Prostate gland (tissue), 2 donors: Measurements from ENCODE around the gene LENG1.

Experiments used
- CTCF ChIP-seq, 4 experiments: fragments of 200-600 bp in 2 of 4; fragments of 450-650 bp in 2 of 4; sonication (generic) in 2 of 4; IDR thresholded peaks; 1 replicate in 3 of 4; 2 replicates in 1 of 4; pipeline ENCODE4 v1.5.1; 2016 to 2019; ENCODE audit warnings: antibody characterized with exemption in 4 of 4, mild to moderate bottlenecking in 2 of 4, moderate library complexity in 2 of 4
- POLR2A ChIP-seq: fragments of 450-650 bp; IDR thresholded peaks from one replicate; pipeline ENCODE4 v1.6.1; 2016; ENCODE audit warnings: antibody characterized with exemption, mild to moderate bottlenecking
- POLR2AphosphoS5 ChIP-seq: sonication (generic); formaldehyde crosslinking; IDR thresholded peaks from one replicate; pipeline ENCODE4 v1.6.1; 2017; ENCODE audit warnings: antibody characterized with exemption

- TF ChIP-seq CTCF (IDR thresholded peaks at IDR 0.05) (no peak), POLR2A (no peak), POLR2AphosphoS5 (no peak)
These were observed 33.8 kb downstream of the LENG1 start for GRCh38 chr19:54125713-54126112.
